22Rv1 (cell line): ENCODE results near the gene ACTG1.

Experiments used
- H3K27ac ChIP-seq: fragments of 450-650 bp; 2 replicates; pipeline ENCODE4 v1.5.1; 2017
- ZFX ChIP-seq: fragments of 450-650 bp; IDR thresholded peaks from 2 replicates; pipeline ENCODE4 v1.6.1; 2017; ENCODE audit warnings: antibody characterized with exemption, borderline replicate concordance
- TF ChIP-seq, protein P1 (sequence below): fragments of 450-650 bp; IDR thresholded peaks from 2 replicates; pipeline ENCODE4 v1.5.1; 2017; ENCODE audit warnings: mild to moderate bottlenecking

Gene ACTG1

GRCh38 chr17:81466564-81467472 is 45.8 kb downstream of the ACTG1 start:
- TF ChIP-seq, protein P1, sequence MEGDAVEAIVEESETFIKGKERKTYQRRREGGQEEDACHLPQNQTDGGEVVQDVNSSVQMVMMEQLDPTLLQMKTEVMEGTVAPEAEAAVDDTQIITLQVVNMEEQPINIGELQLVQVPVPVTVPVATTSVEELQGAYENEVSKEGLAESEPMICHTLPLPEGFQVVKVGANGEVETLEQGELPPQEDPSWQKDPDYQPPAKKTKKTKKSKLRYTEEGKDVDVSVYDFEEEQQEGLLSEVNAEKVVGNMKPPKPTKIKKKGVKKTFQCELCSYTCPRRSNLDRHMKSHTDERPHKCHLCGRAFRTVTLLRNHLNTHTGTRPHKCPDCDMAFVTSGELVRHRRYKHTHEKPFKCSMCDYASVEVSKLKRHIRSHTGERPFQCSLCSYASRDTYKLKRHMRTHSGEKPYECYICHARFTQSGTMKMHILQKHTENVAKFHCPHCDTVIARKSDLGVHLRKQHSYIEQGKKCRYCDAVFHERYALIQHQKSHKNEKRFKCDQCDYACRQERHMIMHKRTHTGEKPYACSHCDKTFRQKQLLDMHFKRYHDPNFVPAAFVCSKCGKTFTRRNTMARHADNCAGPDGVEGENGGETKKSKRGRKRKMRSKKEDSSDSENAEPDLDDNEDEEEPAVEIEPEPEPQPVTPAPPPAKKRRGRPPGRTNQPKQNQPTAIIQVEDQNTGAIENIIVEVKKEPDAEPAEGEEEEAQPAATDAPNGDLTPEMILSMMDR, result no peak
- TF ChIP-seq ZFX, result no peak
- H3K27ac ChIP-seq, result no peak overlapping the region

- TF ChIP-seq, protein P1, result no peak
- no peak for TF ChIP-seq ZFX
- H3K27ac ChIP-seq, result no peak overlapping the region
Measured at GRCh38 chr17:81465910-81466309, 46.7 kb downstream of the ACTG1 start.

GRCh38 chr17:81464586-81464985 is 48.0 kb downstream of the ACTG1 start:
- H3K27ac ChIP-seq, result no peak overlapping the region
- no peak for TF ChIP-seq ZFX
- TF ChIP-seq, protein P1, result no peak

- TF ChIP-seq, protein P1, result no peak
- no peak for TF ChIP-seq ZFX
- H3K27ac ChIP-seq, result no peak overlapping the region
Measured at GRCh38 chr17:81463506-81463905, 49.1 kb downstream of the ACTG1 start.

GRCh38 chr17:81462506-81463125 is 50.0 kb downstream of the ACTG1 start:
- no peak for TF ChIP-seq ZFX
- TF ChIP-seq, protein P1, result no peak
- H3K27ac ChIP-seq, result no peak overlapping the region

- H3K27ac ChIP-seq, result no peak overlapping the region
- TF ChIP-seq, protein P1, result no peak
- TF ChIP-seq ZFX, result no peak
Measured at GRCh38 chr17:81461607-81462500, 50.7 kb downstream of the ACTG1 start.
